Measurements from ENCODE around the gene TNFRSF19. TPM values are rescaled to one million over a fixed set of nuclear protein-coding genes. Genes with fewer than 3 reads are reported as not detected.
A peak's percentile ranks its signal among the peaks of the same experiment; 100 is the strongest.

The TNFRSF19 gene
- total RNA-seq, 1 experiment from 2014 or later, result 0.24 TPM

DNA sequence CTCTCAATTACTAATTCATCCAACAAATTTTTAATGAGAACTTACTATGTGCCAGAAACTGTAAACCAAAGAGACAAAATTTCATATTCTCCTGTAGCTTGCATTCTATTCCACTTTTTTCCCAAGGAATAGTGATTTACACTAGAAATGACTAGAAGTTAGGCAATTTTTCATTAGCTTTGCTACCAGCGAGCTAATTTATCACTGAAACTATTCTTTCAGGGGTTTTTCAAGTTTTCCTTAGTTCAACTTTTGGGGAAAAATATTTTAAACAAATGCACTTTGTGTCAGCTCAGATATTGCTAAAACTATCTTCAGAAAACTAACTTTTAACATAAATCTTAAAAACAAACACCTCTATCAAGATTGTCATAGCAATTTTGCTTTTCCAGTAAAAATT is 5.4 kb downstream of the TNFRSF19 start:
- no peak overlapping the region for H3K27ac ChIP-seq
- H3K4me2 ChIP-seq, result no peak overlapping the region
- no peaks in the 10 kb centered on the region for H3K36me3 ChIP-seq (ENCODE audit: low read depth)
- H3K9me2 ChIP-seq (ENCODE audit: insufficient read depth), result no peaks in the 10 kb centered on the region
- TF ChIP-seq EZH2 (IDR thresholded peaks at IDR 0.05; ENCODE audit: low read depth), result no peak
- TF ChIP-seq, protein P1, sequence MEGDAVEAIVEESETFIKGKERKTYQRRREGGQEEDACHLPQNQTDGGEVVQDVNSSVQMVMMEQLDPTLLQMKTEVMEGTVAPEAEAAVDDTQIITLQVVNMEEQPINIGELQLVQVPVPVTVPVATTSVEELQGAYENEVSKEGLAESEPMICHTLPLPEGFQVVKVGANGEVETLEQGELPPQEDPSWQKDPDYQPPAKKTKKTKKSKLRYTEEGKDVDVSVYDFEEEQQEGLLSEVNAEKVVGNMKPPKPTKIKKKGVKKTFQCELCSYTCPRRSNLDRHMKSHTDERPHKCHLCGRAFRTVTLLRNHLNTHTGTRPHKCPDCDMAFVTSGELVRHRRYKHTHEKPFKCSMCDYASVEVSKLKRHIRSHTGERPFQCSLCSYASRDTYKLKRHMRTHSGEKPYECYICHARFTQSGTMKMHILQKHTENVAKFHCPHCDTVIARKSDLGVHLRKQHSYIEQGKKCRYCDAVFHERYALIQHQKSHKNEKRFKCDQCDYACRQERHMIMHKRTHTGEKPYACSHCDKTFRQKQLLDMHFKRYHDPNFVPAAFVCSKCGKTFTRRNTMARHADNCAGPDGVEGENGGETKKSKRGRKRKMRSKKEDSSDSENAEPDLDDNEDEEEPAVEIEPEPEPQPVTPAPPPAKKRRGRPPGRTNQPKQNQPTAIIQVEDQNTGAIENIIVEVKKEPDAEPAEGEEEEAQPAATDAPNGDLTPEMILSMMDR (conservative IDR thresholded peaks at IDR 0.05), result no peak
- ChIA-PET POLR2A (ENCODE audit: unreplicated experiment) (no interaction called here), CTCF (no interaction called here)
- no peak for DNase-seq
- no peaks in the 10 kb centered on the region for H3F3A ChIP-seq (ENCODE audit: insufficient read depth, low read depth)
- intact Hi-C loops (cut with micrococcal nuclease; ENCODE audit: unreplicated experiment), result loop anchor here (10.0 kb wide), 1 partner anchor 289 kb away; no protein-coding TSS in a partner anchor
- H3K9me3 ChIP-seq (ENCODE audit: insufficient read depth, low read depth), result no peaks in the 10 kb centered on the region
- no peaks in the 10 kb centered on the region for H3K79me2 ChIP-seq (ENCODE audit: low read depth)
- no TSS peak for BruUV-seq (replicated peaks)
- H3K27me3 ChIP-seq (ENCODE audit: insufficient read depth, low read depth), result peaks cover 13% of the 10 kb centered on the region
- H2AFZ ChIP-seq, result no peak overlapping the region
- no peaks in the 10 kb centered on the region for H3K4me1 ChIP-seq (replicated peaks; ENCODE audit: insufficient read depth)
- H3K4me3 ChIP-seq, result no peak overlapping the region
- H4K20me1 ChIP-seq (ENCODE audit: insufficient read depth), result no peaks in the 10 kb centered on the region

DNA sequence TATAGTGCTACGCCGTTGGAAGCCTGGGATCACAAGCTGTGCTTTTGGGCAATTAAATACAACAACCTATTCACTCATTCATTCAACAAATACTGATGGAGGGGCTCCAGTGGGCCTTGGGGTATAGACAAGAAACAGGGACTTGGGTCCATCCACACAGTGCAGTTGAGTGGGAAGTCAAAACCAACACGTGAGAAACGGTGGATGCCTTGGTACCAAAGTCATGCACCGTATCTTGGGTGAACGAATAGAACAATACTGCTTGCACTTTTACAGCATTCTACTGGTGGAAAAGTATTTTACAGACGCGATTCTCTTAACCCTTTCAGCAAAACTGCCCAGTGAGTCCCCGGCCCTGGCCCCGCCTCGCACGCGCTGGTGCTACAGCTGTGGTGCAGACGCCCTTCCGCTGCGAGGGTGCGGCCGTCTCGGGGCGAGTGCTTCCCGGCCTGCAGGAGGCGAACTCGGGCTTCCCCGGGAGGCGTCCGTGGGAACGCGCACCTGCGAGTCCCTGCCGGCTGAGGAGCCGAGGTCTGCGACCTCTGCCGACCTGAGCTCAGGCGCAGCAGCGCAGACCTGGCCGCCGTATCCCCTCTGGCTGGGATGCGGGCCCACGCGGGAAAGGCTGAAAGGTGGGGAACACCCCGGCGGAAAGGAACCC is 8.3 kb downstream of the TNFRSF19 start:
- ChIA-PET CTCF (interaction anchor here (0.6 kb wide), 1 partner anchor 90 kb away, joined by 5 read pairs; no protein-coding TSS in a partner anchor), POLR2A (ENCODE audit: unreplicated experiment) (no interaction called here)
- H3K4me3 ChIP-seq, result peak overlapping the region; percentile 66
- H3K4me2 ChIP-seq, result peak overlapping the region; percentile 81
- TF ChIP-seq EZH2 (IDR thresholded peaks at IDR 0.05; ENCODE audit: low read depth), result no peak
- TF ChIP-seq, protein P1 (conservative IDR thresholded peaks at IDR 0.05), result peak; percentile 59; the same call in 1 of the 2 replicates
- peak in 1 of 2 experiments; percentile 55 for DNase-seq
- no peaks in the 10 kb centered on the region for H3K9me3 ChIP-seq (ENCODE audit: insufficient read depth, low read depth)
- no peaks in the 10 kb centered on the region for H3K4me1 ChIP-seq (replicated peaks; ENCODE audit: insufficient read depth)
- TSS peak; percentile 78 for BruUV-seq (replicated peaks)
- H4K20me1 ChIP-seq (ENCODE audit: insufficient read depth), result no peaks in the 10 kb centered on the region
- intact Hi-C loops (cut with micrococcal nuclease; ENCODE audit: unreplicated experiment), result loop anchor here (2.0 to 10.0 kb wide), 2 partner anchors 112 to 286 kb away; no protein-coding TSS in a partner anchor
- no peaks in the 10 kb centered on the region for H3F3A ChIP-seq (ENCODE audit: insufficient read depth, low read depth)
- no peaks in the 10 kb centered on the region for H3K79me2 ChIP-seq (ENCODE audit: low read depth)
- no peaks in the 10 kb centered on the region for H3K9me2 ChIP-seq (ENCODE audit: insufficient read depth)
- no peaks in the 10 kb centered on the region for H3K36me3 ChIP-seq (ENCODE audit: low read depth)
- no peak overlapping the region for H3K27ac ChIP-seq
- peak overlapping the region; percentile 96 for H2AFZ ChIP-seq
- peaks cover 13% of the 10 kb centered on the region for H3K27me3 ChIP-seq (ENCODE audit: insufficient read depth, low read depth)

DNA sequence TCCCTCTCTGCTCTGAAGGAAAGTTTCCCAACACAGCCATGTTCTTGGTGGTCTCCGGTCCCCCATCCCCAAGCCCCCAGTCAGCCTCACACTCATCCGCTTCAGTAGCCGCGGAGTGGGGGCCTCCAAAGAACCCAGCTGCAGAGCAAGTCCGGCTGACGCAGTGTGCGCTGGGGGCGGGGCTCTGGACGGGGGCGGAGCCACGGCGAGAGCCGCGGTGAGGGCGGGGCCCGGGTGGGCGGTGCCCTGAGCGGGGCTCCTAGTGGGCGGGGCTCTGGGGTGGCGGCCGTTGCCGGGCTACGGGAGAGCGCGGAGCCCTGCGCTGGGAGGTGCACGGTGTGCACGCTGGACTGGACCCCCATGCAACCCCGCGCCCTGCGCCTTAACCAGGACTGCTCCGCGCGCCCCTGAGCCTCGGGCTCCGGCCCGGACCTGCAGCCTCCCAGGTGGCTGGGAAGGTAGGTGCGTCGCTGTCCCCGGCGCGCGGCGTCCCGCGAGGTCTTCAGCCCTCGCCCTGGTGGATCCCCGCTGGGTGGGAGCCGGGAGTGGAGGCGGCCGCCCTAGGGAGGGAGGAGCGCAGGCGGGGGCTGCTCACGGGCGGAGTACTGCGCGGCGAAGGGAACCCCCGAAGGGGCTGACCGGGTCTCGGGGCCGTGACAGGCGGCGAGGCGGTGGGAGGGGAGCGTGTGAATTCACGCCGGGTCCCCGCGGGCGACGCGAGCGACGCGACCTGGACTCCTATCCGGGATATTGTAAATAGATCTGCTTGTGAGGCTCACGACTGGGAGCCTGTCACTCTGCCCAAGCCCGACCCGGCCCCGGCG is 9.1 kb downstream of the TNFRSF19 start:
- H3K4me3 ChIP-seq, result peak overlapping the region; percentile 66
- POLR2A ChIA-PET (ENCODE audit: unreplicated experiment), result no interaction called here
- CTCF ChIA-PET, result interaction anchor here (0.6 kb wide), 1 partner anchor 91 kb away, joined by 5 read pairs; no protein-coding TSS in a partner anchor
- H3K36me3 ChIP-seq (ENCODE audit: low read depth), result no peaks in the 10 kb centered on the region
- H3K4me1 ChIP-seq (replicated peaks; ENCODE audit: insufficient read depth), result no peaks in the 10 kb centered on the region
- no peaks in the 10 kb centered on the region for H3F3A ChIP-seq (ENCODE audit: insufficient read depth, low read depth)
- peak overlapping the region; percentile 96 for H2AFZ ChIP-seq
- H3K4me2 ChIP-seq, result peak overlapping the region; percentile 81
- no peaks in the 10 kb centered on the region for H3K9me3 ChIP-seq (ENCODE audit: insufficient read depth, low read depth)
- H3K79me2 ChIP-seq (ENCODE audit: low read depth), result no peaks in the 10 kb centered on the region
- intact Hi-C loops (cut with micrococcal nuclease; ENCODE audit: unreplicated experiment), result loop anchor here (2.0 to 10.0 kb wide), 2 partner anchors 112 to 286 kb away; no protein-coding TSS in a partner anchor
- H4K20me1 ChIP-seq (ENCODE audit: insufficient read depth), result no peaks in the 10 kb centered on the region
- no peak overlapping the region for H3K27ac ChIP-seq
- H3K27me3 ChIP-seq (ENCODE audit: insufficient read depth, low read depth), result peaks cover 13% of the 10 kb centered on the region
- no peaks in the 10 kb centered on the region for H3K9me2 ChIP-seq (ENCODE audit: insufficient read depth)
- BruUV-seq (replicated peaks), result no TSS peak
- peak; percentile 39 to 83 for DNase-seq
- no peak for TF ChIP-seq EZH2 (IDR thresholded peaks at IDR 0.05; ENCODE audit: low read depth)
- TF ChIP-seq, protein P1 (conservative IDR thresholded peaks at IDR 0.05), result no peak

Measured in PC-9 (cell line).